M059J (cell line): ENCODE measurements around the gene GALNT8. TPM values are rescaled to one million over a fixed set of nuclear protein-coding genes. Genes with fewer than 3 reads are reported as not detected.

ENCODE experiments used
- DNase-seq: peaks from one replicate; pipeline ENCODE4 v3.0.0-alpha.2; 2012; ENCODE audit warnings: low read depth
- total RNA-seq: library from RNA; depleted of rRNA; stranded (reverse); fragments of >200 nt; shearing (Covaris generic); gene quantifications from 2 replicates; pipeline ENCODE4 v1.2.3, GENCODE V29; 2014

GALNT8 gene
- total RNA-seq, 1 experiment from 2014 or later, result not detected

DNA sequence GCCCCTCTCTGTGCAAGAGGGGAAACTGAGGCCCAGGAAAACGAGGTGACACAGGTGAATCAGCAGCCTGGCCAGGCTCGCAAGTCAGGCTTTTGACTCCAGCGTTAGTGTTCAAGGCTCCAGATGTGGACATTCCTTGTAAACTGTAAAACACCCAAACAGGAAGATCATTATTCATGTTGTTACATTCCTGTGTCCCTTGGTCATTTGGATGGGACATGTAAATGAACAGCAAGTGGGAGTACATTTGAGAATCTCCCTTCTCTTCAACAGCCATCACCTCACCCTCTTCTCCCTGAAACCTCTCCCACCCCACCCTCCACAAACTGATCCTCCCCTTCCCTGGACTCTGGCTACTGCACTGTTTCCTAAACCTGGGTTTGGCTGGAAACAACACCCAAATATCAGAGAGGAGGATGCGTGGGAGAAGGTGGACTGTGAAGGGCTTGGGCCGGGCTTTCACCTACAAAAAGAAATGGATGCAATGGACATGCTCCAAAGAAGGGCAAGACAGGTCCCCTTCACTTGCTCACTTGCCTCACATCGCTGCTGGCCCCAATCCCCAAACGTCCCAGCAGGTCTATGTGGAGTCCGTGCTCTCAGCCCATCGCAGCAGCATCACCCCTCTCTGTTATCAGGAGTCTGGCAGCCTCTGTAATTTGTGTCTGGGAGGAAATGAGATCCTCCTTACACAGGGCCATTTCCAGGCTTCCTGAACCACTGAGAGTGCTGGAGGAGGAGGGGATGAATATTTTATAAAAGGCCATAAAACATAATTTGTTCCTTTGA, 76.7 kb downstream of the GALNT8 start:
- no peak for DNase-seq

DNA sequence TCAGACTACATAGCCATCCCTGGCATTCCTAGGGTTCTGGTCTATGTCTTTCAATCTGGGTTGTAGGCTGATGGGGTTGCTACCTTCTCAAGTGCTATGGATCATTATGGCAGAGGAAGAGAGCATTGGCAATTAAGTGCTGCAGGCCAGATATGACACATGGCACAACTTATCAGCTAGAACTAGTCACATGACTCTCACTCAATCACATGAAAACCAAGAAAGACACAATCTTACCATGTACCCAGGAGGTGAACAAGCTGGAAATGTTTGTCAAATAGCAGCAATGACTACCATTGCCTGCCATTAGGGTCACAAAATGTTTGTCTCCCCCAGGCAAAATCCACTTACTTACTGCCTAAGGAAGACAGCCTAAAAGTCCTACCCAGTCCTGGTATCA, 80.4 kb downstream of the GALNT8 start:
- DNase-seq, result no peak

DNA sequence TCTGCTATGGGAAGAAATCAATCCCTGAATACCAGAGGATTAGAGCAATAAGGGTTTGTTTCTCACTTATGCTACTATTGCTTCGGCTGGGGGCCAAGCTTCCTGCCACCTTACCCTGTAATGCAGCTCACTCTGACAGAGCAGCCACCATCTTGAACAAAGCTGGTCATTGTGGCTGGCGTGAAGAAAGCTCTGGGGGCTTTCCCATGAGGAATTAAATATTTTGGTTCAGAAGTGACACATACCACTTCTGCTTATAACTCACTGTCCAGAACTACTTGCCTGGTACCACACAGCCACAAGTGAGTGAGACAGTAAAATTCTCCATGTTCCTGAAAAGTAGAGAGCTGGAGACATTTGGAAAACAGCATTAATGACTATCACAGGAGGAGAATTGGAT, 82.6 kb downstream of the GALNT8 start:
- no peak for DNase-seq

DNA sequence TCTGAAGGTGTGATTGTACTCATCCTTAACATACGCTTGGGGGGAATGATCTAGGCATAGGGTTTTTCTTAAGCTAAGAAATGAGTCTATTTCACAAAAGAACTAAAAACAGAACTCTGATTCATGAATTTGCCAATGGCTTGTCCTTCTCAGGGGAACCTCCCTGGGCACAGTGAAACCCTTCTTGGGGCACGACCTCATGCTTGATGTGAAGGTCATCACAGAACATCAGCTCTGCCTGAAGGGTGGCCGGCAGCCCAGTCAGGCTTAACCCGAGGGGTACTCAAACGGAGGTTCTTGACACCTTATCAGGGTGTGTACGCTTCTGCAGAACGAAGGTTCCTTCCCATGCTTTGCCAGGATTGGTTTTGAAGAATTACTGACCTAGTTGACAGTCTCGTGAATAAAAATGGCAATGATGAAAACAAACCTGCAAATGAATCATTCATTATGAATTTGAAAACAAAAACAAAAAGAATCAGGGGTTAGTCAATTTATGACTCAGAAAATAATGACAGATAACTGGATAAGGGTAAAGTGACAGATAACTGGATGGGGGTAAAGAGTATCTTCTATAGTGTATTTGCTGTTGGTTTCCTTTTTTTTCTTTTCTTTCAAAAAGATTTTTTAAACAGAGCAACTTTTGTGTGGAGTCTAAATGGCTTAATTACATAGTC, 86.4 kb downstream of the GALNT8 start:
- DNase-seq, result no peak

DNA sequence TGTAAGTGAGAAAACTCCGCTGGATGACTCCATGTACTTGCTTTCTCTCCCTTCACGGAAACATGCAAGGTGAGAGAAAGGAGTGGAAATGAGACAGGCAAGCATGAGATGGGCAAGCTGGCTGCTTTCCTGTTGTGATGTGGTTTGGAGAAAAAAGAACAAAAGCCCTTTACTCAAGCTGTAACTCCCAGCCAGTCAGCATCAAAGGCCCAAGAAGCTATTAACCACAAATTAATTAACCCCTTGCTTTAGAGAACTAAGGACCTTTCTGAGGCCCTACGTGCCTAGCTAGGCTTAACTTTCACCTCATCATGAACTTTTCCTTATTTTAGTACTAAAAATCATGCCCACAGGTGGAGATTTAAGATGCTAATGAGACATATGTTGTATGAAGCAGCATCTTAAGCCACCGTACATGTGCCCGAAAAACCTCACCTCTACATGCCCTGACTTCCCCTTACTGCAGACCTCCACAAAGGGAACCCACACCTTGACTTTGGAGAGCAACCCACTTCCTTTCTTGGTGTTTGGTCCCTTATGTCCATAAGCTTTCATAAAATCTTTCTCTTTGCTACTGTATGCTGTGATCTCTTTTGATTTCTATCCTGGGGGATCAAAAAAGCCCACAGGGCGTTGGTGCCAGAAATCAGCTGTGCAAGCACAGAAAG, 87.0 kb downstream of the GALNT8 start:
- no peak for DNase-seq

DNA sequence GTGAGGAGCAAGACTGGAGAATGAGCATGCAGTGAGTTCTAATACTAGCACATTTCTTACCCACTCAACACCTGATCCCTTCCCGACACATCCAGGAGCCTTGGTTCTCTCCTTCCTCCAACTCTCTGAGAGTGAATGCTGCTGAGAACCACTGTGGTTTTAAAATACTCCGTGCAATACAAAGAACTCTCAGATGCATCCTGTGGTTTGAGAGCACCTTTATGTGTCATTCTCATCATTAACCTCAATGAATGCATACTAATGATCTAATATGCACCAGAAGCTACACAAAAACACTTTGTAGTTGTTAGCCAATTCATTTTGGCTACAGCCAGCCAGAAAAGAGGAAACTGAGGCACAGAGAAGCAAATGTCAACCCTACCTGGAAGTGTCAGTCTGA, 87.6 kb downstream of the GALNT8 start:
- DNase-seq, result no peak

DNA sequence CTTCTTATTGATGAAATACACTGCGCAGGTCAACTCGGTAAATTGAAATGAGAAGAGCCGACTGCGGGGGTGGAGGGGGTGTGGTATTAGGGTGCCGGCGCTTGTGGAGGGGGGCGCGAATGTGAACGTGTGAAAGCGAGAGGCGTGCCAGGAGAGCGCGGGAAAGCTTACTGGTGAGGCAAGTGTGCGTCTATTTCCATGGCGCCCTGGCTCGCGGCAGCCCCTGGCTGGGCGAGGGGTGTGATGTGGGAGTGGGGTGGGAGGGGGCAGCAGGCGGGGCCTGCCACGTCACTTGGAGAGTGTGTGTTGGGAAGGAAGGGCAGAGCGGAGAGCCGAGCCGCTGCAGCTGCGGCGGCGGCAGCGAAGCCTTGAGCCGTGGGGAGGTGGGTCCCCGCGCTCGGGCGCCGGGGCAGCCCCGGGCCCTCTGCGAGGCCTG, 88.8 kb downstream of the GALNT8 start:
- DNase-seq, result no peak

DNA sequence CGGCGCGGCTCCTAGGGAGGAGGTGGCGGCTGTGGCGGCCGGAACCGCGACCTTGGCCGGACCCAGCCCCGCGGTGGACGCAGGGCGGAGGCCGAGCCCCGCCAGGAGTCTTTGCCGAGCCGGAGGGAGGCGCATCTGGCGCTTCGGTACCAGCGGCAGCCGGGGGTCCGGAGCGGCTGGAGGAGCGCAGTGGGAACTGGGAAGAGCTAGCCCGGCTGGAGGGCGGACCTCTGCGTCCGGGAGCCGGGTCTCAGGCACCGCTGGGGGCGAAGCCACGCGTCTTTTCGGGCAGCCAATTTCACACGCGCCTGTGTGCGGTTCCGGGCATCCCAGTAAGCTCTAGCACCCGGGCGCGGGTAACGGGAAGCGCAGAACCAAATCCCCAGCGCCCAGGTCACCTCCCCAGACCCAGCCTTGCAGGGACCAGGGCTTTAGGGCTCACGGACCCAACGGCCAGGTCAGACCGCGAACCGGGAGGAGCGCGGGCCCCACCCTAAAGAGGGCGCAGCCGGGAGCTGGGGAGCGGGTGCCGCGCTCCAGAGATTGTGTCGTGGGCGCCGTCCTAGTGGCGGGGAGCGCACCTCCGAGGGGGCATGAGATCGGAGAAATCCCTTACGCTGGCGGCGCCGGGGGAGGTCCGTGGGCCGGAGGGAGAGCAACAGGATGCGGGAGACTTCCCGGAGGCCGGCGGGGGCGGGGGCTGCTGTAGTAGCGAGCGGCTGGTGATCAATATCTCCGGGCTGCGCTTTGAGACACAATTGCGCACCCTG, 89.4 kb downstream of the GALNT8 start:
- DNase-seq, result no peak

DNA sequence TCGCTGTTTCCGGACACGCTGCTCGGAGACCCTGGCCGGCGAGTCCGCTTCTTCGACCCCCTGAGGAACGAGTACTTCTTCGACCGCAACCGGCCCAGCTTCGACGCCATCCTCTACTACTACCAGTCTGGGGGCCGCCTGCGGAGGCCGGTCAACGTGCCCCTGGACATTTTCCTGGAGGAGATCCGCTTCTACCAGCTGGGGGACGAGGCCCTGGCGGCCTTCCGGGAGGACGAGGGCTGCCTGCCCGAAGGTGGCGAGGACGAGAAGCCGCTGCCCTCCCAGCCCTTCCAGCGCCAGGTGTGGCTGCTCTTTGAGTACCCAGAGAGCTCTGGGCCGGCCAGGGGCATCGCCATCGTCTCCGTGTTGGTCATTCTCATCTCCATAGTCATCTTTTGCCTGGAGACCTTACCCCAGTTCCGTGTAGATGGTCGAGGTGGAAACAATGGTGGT, 90.0 kb downstream of the GALNT8 start:
- DNase-seq, result no peak

DNA sequence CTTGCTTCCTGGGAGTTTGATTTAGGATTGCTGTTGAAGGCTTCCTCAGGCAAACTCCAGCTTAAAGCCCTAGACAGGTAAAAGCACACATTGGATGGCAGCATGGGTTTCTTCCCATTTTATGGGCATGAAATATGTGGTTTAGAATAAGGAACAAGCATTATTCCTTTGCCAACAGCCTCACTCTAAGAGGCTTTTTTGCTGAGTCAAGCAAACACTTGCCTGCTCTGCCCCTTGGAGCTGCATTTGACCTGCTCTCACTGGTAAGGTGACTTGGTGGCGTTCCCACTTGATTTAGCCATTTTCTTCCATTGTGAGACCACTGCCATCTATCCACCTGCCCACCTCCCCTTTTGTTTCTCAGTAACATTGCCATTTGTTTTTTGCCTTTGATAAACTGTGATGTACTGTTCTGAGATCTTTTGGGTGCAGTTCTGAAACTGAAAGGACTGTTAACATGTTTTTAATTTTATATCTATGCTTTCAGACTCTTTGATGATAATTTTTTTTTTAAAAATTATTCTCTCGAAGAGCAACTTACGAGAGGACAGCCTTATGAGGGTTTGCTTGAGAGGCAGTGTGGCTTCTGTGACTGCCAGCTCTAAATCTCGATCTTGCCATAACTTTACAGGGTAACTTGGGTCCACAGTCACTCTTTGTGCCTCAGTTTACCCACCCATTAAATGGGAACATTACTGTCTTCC, 92.6 kb downstream of the GALNT8 start:
- DNase-seq, result no peak

DNA sequence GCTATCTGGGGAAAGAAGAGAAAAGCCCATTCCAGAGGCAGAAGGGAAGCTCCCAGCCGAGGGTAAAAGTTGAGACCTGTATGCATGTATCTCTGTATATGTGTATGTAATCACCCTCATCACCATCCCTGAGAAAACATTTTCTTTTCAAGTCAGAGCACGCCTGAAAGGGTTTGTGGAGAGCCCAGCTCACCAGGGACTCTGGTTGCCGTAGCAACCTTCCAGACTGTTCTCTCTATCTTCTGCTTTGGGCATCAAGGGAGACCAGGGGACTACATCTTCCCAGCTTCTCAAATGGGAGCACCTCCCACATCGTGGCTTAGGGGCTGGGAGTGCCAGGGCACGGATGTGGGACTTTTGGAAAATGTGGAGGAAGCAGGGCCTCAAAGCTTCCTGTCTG, 93.5 kb downstream of the GALNT8 start:
- no peak for DNase-seq

DNA sequence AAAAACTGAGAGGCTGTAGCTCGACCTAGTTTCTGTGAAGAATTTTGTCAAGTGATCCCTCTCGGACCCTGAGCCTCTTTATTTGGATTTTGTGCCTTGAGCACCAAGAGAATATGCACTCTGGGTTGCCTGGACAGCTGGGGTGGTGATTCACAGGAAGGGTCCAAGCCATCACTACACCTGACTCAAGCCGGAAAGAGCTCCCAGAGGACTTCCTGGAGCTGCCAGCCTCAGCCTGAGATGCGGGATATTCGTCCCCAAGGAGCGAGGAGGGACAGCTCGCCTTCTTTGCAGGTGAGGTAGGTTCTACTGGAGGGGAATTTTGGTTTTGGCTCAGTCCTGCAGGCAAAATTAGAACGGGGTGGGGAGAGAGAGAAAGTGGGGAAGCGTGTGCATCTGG, 94.3 kb downstream of the GALNT8 start:
- no peak for DNase-seq

DNA sequence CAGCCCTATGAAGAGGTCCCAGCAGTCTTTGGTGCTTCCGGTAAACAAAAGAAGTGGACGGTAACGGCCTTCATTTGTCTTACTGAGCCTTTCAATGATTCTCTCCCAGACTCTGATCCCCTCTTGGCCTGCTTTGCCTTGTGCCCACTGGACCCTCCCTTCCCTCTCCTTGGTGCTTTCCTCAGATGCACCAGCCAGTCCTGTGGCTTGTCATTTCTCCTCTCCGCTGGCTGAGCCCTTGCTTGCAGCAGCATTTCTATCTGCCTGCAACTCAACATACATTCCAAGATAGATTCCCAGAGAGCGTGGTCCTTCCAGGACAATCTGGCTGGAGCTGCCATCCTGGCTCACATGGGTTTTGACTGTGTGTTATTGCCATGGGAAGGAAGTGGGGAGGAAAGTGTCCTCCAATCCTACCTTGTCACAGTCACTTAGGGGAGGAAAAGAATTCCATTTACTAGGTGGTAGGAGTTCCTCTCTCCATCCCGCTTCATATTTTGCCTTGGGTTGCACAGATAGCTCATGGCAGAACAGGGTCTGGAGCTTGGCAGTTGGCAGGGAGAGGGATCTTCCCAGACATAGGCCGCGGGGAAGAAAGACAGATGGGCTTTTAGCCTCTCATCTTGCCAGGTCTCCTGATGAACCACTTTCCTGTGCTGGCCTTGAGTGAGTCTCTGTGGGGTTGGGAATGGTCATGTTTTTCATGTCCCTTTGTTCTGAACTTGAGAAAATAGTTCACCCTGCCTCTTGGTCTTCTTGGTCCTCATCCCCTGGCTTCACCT, 96.7 kb downstream of the GALNT8 start:
- DNase-seq, result no peak

DNA sequence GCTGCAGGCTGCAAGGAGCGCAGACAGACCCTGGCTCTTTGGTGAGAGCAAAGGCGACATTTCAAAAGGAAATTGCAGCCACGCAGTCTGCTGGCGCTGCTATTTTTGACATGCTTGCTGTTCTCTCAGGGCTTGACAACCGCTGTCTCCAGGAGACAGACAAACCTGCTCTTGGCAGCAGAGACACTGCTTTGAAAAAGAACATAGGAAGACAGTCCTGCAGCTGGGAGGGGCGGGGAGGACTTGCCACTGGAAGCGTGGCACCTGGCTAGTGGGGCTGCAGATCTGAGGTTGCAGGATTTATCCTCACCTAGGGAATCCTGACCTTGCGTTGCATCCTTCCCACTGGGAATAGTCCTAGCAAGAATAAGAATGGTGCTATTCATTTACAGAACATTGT, 97.7 kb downstream of the GALNT8 start:
- no peak for DNase-seq

DNA sequence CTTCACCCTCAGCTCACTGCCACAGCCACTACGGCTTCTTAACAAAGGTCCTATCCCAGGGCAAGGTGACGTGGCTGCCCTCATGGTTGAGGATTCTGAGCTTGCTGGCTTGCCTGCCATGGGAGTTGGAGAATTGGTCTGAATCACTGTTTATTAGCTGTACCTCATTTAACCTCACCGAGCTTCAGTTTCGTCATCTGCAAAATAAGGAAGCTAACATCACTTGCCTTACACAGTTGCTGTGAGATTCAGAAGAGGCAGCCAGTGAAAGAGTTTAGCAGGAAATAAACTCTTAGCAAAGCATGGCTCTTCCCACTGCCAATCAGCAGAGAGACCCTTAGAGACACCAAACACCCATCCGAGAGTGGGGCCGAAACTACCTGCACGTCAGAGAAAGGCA, 99.5 kb downstream of the GALNT8 start:
- DNase-seq, result peak; percentile 79

DNA sequence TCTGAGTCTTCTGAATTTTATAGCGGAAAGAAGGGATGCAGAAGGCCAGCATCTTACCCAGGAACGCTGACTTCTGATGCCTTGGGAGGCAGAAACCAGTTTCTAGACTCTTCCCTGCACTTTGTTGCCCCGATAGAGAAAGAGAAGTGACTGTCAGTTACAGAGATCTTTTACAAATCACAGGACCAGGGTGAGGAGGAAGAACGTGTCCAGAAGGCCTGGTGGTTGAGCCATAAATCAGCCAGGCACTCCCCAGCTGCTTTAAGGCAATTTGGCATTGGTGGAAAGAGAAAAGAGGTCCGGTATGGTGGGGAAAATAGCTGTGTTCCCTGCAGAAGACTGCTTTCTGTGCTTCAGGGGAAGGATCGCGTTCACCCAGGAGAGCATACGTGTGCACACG, 100.8 kb downstream of the GALNT8 start:
- no peak for DNase-seq
